Nucleus accumbens (tissue), 56 donors: ENCODE results near the gene ELL.
A peak's percentile ranks its signal among the peaks of the same experiment; 100 is the strongest.

ENCODE experiments used
- DNase-seq, 56 donors: peaks; one replicate each; lab custom pipeline; 2025; lab: John Stamatoyannopoulos, UW

The ELL gene

DNA sequence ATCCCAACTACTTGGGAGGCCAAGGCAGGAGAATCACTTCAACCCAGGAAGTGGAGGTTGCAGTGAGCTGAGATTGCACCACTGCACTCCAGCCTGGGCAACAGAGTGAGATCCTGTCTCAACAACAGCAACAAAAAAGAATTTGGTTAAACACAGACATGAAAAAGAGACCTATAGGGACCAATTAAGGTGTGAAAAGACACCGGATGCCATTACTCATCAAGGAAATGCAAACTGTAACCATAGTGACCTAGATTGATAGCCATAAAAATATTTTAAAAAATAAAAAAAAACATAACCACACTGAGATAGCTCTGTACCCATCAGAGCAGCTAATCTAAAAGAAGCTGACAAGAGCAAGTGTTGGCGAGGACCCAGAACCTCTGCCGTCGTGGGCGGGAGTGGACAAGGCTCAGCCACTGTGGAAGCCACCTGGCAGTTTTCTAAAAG lies 46.8 kb downstream of the ELL start:
- DNase-seq, result no peak

GRCh38 chr19:18474366-18474887 lies 47.4 kb downstream of the ELL start:
- no peak for DNase-seq

GRCh38 chr19:18473706-18474087 lies 48.2 kb downstream of the ELL start:
- no peak for DNase-seq

- DNase-seq, result no peak
Measured at GRCh38 chr19:18473003-18473705, 48.7 kb downstream of the ELL start.

GRCh38 chr19:18470787-18471186 lies 51.1 kb downstream of the ELL start:
- DNase-seq, result no peak

DNA sequence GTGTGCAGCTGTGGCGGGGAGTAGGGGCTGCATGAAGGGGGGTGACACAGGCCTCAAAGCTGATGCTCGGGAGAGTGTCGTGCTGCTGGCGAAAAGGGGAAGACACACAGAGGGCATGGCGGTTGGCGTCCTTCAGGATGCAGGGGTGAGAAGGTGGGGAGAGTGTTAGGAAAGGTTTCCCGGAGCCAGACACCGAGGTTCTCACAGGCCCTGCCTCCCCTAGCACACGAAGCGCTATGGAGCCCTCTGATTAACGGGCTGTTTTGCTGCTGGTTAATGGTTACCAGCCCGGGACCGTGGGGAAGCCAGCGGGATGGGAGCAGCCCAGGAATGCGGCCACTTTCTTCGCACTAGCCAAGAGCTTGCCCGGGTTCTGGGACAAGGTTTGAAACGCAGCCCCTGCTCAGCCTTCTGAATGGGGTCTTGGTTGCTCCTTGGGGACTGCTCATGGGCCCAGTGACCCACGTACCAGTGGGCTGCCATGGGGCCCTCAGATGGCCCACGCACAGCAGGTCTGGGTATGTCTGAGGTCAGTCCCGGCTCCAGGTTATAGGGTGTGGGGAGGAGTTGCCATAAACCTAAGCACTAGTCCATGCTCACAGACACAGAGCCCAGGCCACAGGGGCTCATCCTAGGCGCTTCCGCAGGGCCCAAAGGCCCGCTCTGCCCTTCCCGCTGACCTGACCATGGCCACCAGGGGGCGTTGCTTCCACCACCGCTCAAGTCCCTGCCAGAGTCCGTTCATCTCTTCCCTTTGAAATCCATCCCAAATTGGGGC lies 52.6 kb downstream of the ELL start:
- peak in 23 of 56 donors; percentile 4 to 59 (median 25) for DNase-seq

GRCh38 chr19:18468517-18468916 lies 53.4 kb downstream of the ELL start:
- no peak for DNase-seq

- no peak for DNase-seq
Measured at GRCh38 chr19:18467978-18468377, 53.9 kb downstream of the ELL start.

- no peak for DNase-seq
Measured at GRCh38 chr19:18466354-18466753, 55.5 kb downstream of the ELL start.

GRCh38 chr19:18465964-18466339 lies 55.9 kb downstream of the ELL start:
- DNase-seq, result no peak

GRCh38 chr19:18465214-18465963 lies 56.5 kb downstream of the ELL start:
- no peak for DNase-seq

DNA sequence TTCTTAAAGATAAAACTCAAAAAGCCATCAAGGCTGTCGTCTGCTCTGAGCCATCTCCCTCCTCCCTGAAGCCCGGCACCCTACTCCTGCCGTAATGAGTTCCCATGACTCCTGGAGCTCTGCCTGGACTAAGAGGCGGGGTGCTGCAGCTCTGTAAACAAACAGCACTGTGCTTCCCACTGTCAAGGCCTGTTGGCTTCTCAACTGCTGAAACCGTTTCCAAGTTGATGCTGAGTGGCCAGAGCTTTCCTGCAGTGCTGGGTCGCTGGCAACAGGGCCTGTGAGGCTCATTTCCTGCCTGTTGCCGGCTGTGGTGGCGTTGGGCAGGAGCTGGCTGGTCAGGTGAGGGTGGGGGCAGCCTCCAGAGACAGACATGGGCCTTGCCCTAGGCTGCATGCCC lies 57.2 kb downstream of the ELL start:
- peak in 54 of 56 donors; percentile 11 to 93 (median 76) for DNase-seq

- no peak for DNase-seq
Measured at GRCh38 chr19:18461471-18461870, 60.4 kb downstream of the ELL start.

- DNase-seq, result no peak
Measured at GRCh38 chr19:18460900-18461299, 61.0 kb downstream of the ELL start.

GRCh38 chr19:18457483-18458331 lies 64.2 kb downstream of the ELL start:
- no peak for DNase-seq

DNA sequence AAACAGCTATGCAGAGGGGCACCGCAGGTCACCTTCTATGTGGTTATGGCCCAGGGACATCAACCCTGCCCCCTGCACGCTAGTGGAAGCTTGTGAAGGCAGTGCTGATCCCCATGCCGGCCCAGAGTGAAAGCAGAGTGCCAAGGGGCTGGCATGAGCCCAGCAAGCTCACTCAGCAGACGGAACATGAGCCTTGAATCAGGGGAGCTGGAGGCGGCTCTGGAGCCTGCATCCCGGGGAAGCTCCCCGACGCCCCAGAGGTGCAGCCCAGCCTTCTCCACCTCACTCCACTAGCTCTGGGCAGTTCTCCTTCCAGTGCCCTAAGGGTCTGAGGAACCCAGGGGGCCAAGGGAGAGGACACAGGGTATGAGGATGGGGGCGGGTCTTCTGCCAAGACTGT lies 64.9 kb downstream of the ELL start:
- DNase-seq, result peak in 25 of 56 donors; percentile 14 to 71 (median 36)

- DNase-seq, result no peak
Measured at GRCh38 chr19:18456279-18456678, 65.6 kb downstream of the ELL start.

GRCh38 chr19:18453269-18454024 lies 68.4 kb downstream of the ELL start:
- peak in 3 of 56 donors; percentile 15 to 32 (median 16) for DNase-seq

- DNase-seq, result no peak
Measured at GRCh38 chr19:18452386-18452785, 69.5 kb downstream of the ELL start.
